Upper lobe of left lung (tissue), 4 donors: ENCODE results near the gene WDR46.

Source experiments
- CTCF ChIP-seq, 6 experiments: fragments of 450-650 bp in 4 of 6; fragments of 200-600 bp in 2 of 6; sonication (generic) in 2 of 6; IDR thresholded peaks; one replicate each; pipeline ENCODE4 v1.5.1; 2016 to 2019; ENCODE audit warnings: antibody characterized with exemption in 6 of 6
- EP300 ChIP-seq, 4 donors: sonication (generic); formaldehyde crosslinking; IDR thresholded peaks; one replicate each; pipeline ENCODE4 v1.5.1; 2017; ENCODE audit warnings: antibody characterized with exemption in 4 of 4, control low read depth in 2 of 4
- POLR2A ChIP-seq, 4 donors: fragments of 450-650 bp; IDR thresholded peaks; one replicate each; pipeline ENCODE4 v1.5.1; 2016 to 2017; ENCODE audit warnings: antibody characterized with exemption in 4 of 4, mild to moderate bottlenecking in 2 of 4
- POLR2AphosphoS5 ChIP-seq, 2 donors: sonication (generic); formaldehyde crosslinking; IDR thresholded peaks; one replicate each; pipeline ENCODE4 v1.5.1; 2017; ENCODE audit warnings: antibody characterized with exemption in 2 of 2

- peak in 3 of 6 experiments; percentile 39 to 57 (median 39) for TF ChIP-seq CTCF (IDR thresholded peaks at IDR 0.05)
- no peak for TF ChIP-seq POLR2AphosphoS5 (IDR thresholded peaks at IDR 0.05)
- TF ChIP-seq POLR2A (IDR thresholded peaks at IDR 0.05): no peak
- TF ChIP-seq EP300 (IDR thresholded peaks at IDR 0.05): no peak
These were observed 9.0 kb downstream of the WDR46 start for GRCh38 chr6:33279971-33280511.
